ENCODE results near the gene ALG12.

ALG12 gene

DNA sequence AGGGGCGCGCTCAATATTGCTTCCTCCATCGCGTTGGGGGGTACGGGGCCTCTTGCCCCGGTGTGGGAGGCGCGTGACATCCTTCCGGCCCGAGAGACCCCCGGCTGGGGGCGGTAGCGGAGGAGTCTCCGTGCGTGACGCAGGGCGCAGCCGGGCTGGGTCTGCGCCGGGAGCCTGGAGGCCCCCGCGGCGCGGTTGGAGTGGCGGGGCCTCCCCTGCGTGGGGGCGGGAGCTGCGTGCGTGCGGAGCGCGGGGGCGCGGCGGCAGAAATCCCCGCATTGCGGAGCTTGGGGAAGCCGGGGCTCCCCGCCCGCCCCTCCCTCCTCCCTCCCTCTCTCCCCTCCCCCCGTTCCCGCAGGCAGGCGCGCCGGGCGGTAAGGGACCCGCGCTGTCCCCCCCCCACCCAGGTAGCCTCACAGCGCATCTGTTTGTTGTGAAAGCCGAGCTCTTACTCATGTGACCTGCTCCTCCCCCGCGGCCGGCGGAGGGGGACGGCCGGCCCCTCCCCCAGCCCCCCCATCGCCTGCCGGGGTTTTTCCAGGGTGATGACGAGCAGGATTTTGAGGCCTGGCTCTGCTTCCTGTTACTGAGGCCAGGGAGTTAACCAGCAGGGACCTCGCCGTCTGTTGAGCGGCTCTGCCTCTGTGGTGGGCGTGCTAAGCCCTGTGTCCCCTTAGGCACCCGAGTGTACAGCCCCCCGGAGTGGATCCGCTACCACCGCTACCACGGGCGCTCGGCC is 43.9 kb upstream of the ALG12 start:
- TF ChIP-seq POLR2A (IDR thresholded peaks at IDR 0.05; ENCODE audit: low read depth, low read length): peak; percentile 66
- TF ChIP-seq TAF1 (IDR thresholded peaks at IDR 0.05; ENCODE audit: borderline replicate concordance, low read depth, low read length): no peak
- peak; percentile 65; the same call in 1 of the 2 replicates for TF ChIP-seq POLR2AphosphoS5 (IDR thresholded peaks at IDR 0.05; ENCODE audit: low read depth, low read length)
- FAIRE-seq: peak; percentile 92
- DNase-seq (ENCODE audit: insufficient read length): peak; percentile 75

DNA sequence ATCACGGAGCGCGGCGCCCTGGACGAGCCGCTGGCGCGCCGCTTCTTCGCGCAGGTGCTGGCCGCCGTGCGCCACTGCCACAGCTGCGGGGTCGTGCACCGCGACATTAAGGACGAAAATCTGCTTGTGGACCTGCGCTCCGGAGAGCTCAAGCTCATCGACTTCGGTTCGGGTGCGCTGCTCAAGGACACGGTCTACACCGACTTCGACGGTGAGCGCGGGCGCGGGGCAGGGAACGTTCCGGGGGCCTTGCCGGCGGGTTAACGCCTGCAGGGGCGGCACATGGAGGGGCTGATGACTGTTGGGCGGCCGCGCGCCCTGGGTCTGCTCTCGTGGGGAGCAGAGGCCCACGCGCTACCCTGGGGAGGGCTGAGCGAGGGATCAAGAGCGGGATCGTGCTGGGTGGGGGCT is 43.4 kb upstream of the ALG12 start:
- no peak for DNase-seq (ENCODE audit: insufficient read length)
- peak; percentile 90 for FAIRE-seq
- no peak for TF ChIP-seq POLR2A (IDR thresholded peaks at IDR 0.05; ENCODE audit: low read depth, low read length)
- no peak for TF ChIP-seq POLR2AphosphoS5 (IDR thresholded peaks at IDR 0.05; ENCODE audit: low read depth, low read length)
- TF ChIP-seq TAF1 (IDR thresholded peaks at IDR 0.05; ENCODE audit: borderline replicate concordance, low read depth, low read length): no peak

DNA sequence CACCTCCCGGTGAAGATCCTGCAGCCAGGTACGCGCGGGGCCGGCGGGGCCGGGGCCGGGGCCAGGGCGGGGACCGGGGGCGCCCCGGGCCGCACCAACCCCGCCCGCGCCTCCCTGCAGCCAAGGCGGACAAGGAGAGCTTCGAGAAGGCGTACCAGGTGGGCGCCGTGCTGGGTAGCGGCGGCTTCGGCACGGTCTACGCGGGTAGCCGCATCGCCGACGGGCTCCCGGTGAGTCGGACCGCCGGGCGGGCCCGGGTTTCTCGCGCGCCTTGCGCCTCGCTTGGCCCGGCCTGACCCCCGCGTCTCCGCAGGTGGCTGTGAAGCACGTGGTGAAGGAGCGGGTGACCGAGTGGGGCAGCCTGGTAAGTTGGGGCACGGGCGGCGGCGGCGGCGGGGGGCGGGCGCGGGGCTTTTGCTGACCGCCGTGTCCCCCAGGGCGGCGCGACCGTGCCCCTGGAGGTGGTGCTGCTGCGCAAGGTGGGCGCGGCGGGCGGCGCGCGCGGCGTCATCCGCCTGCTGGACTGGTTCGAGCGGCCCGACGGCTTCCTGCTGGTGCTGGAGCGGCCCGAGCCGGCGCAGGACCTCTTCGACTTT is 42.9 kb upstream of the ALG12 start:
- DNase-seq (ENCODE audit: insufficient read length) (no peak), FAIRE-seq (peak; percentile 14)
- TF ChIP-seq POLR2AphosphoS5 (IDR thresholded peaks at IDR 0.05; ENCODE audit: low read depth, low read length) (no peak), POLR2A (IDR thresholded peaks at IDR 0.05; ENCODE audit: low read depth, low read length) (no peak), TAF1 (IDR thresholded peaks at IDR 0.05; ENCODE audit: borderline replicate concordance, low read depth, low read length) (no peak)

GRCh38 chr22:49960159-49961004 is 42.1 kb upstream of the ALG12 start, which contains the start of gene PIM3:
PIM3 (plus strand) TSS chr22:49960772; CDS start chr22:49960948, 176 bp downstream.
- TF ChIP-seq POLR2A (IDR thresholded peaks at IDR 0.05; ENCODE audit: low read depth, low read length) (peak; percentile 89), TAF1 (IDR thresholded peaks at IDR 0.05; ENCODE audit: borderline replicate concordance, low read depth, low read length) (peak; percentile 88), POLR2AphosphoS5 (IDR thresholded peaks at IDR 0.05; ENCODE audit: low read depth, low read length) (peak; percentile 79)
- peak; percentile 99 for FAIRE-seq
- peak; percentile 99 for DNase-seq (ENCODE audit: insufficient read length)

GRCh38 chr22:49959782-49960158 is 41.5 kb upstream of the ALG12 start:
- TF ChIP-seq POLR2A (IDR thresholded peaks at IDR 0.05; ENCODE audit: low read depth, low read length) (no peak), POLR2AphosphoS5 (IDR thresholded peaks at IDR 0.05; ENCODE audit: low read depth, low read length) (no peak), TAF1 (IDR thresholded peaks at IDR 0.05; ENCODE audit: borderline replicate concordance, low read depth, low read length) (no peak)
- FAIRE-seq: no peak
- no peak for DNase-seq (ENCODE audit: insufficient read length)

- no peak for TF ChIP-seq POLR2AphosphoS5 (IDR thresholded peaks at IDR 0.05; ENCODE audit: low read depth, low read length)
- no peak for TF ChIP-seq TAF1 (IDR thresholded peaks at IDR 0.05; ENCODE audit: borderline replicate concordance, low read depth, low read length)
- TF ChIP-seq POLR2A (IDR thresholded peaks at IDR 0.05; ENCODE audit: low read depth, low read length): no peak
- DNase-seq (ENCODE audit: insufficient read length): no peak
- FAIRE-seq: no peak
These were observed 40.9 kb upstream of the ALG12 start for GRCh38 chr22:49958931-49959781.

DNA sequence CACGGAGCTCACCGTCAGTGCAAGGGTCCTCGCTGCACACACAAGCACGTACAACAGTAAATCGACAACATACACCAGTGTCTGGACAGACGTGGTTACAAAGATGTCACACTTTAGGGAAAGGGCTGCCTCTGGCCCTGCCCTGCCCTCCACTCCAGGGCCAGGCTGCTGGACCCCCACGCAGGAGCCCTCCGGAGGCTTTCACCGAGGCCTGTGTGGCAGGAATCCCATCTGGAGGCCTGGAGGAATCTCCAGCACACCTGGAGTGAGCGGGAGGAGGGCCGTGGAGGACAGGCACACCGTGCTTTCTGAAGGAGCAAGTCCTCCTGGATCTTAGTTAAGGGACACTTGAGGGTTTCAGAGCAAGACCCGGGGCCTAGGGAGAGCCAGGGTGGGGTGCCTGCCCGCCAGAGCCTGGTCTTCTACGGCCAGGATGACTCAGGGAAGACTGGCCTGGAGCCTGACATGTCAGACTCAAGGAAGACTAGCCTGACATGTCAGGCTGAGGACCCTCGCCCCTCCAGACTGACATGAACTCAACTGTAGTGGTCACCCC is 40.2 kb upstream of the ALG12 start:
- FAIRE-seq (no peak), DNase-seq (ENCODE audit: insufficient read length) (no peak)
- no peak for TF ChIP-seq TAF1 (IDR thresholded peaks at IDR 0.05; ENCODE audit: borderline replicate concordance, low read depth, low read length)
- no peak for TF ChIP-seq POLR2AphosphoS5 (IDR thresholded peaks at IDR 0.05; ENCODE audit: low read depth, low read length)
- no peak for TF ChIP-seq POLR2A (IDR thresholded peaks at IDR 0.05; ENCODE audit: low read depth, low read length)

GRCh38 chr22:49957826-49958365 is 39.7 kb upstream of the ALG12 start:
- DNase-seq (ENCODE audit: insufficient read length) (no peak), FAIRE-seq (no peak)
- TF ChIP-seq TAF1 (IDR thresholded peaks at IDR 0.05; ENCODE audit: borderline replicate concordance, low read depth, low read length): no peak
- no peak for TF ChIP-seq POLR2A (IDR thresholded peaks at IDR 0.05; ENCODE audit: low read depth, low read length)
- TF ChIP-seq POLR2AphosphoS5 (IDR thresholded peaks at IDR 0.05; ENCODE audit: low read depth, low read length): no peak

- FAIRE-seq (no peak), DNase-seq (ENCODE audit: insufficient read length) (no peak)
- no peak for TF ChIP-seq POLR2AphosphoS5 (IDR thresholded peaks at IDR 0.05; ENCODE audit: low read depth, low read length)
These were observed 38.9 kb upstream of the ALG12 start for GRCh38 chr22:49956914-49957825.
